ENCODE measurements around the gene FBXW2. TPM values are rescaled to one million over a fixed set of nuclear protein-coding genes. Genes with fewer than 3 reads are reported as not detected.

Gene FBXW2
- total and polyA plus RNA-seq, 2 donors (not counting 1 experiment from before 2014, with no cell fraction given), result 14.9 to 70.6 TPM

GRCh38 chr9:120713257-120714087, 79.7 kb downstream of the FBXW2 start:
- Mint-ChIP-seq H3K9me3 (ENCODE audit: insufficient read depth) (no peaks in the 10 kb centered on the region), H3K4me3 (peak overlapping the region; percentile 80), H3K4me1 (peaks cover 41% of the 10 kb centered on the region), H3K27me3 (no peaks in the 10 kb centered on the region), H3K27ac (peak overlapping the region; percentile 74)
- Histone ChIP-seq H3K27me3 (replicated peaks in 1 of 4; ENCODE audit: control extremely low read depth in 1 of 4, control insufficient read depth in 3 of 4, insufficient read depth in 4 of 4, low read length in 3 of 4) (no peaks in the 10 kb centered on the region), H3K4me2 (replicated peaks; ENCODE audit: low read depth, low read length, poor library complexity, severe bottlenecking) (peak overlapping the region; percentile 98), H3K36me3 (replicated peaks in 1 of 2; ENCODE audit: control extremely low read depth in 1 of 2, control insufficient read depth in 1 of 2, extremely low read depth in 1 of 2, insufficient read depth in 2 of 2, low read length in 1 of 2) (no peaks in the 10 kb centered on the region), H3K27ac (ENCODE audit: low read length in 2 of 2) (peak overlapping the region; percentile 43 to 72), H4K20me1 (ENCODE audit: control insufficient read depth, insufficient read depth, low read length, poor library complexity, severe bottlenecking) (no peaks in the 10 kb centered on the region), H3K4me3 (ENCODE audit: control extremely low read depth in 1 of 5, extremely low read depth in 1 of 5, insufficient read depth in 1 of 5, low read depth in 2 of 5, low read length in 4 of 5) (peak overlapping the region; percentile 56 to 81 (median 68)), H3K9me3 (ENCODE audit: control extremely low read depth in 1 of 3, control insufficient read depth in 2 of 3, insufficient read depth in 1 of 3, low read length in 2 of 3) (no peaks in the 10 kb centered on the region), H2AFZ (ENCODE audit: insufficient read depth, low read depth, low read length, poor library complexity, severe bottlenecking) (peak overlapping the region; percentile 96), H3K4me1 (ENCODE audit: control insufficient read depth in 2 of 2, insufficient read depth in 2 of 2, low read length in 2 of 2) (peaks cover 43 to 44% of the 10 kb centered on the region in 2 donors), H3K9ac (ENCODE audit: low read length) (peak overlapping the region; percentile 82), H3K79me2 (ENCODE audit: control insufficient read depth, insufficient read depth, low read length) (peaks cover 43% of the 10 kb centered on the region)
- WGBS (ENCODE audit: insufficient coverage), result under 1% methylated on average over 49 of the region's 50 CpGs
- no peak for TF ChIP-seq EZH2 (IDR thresholded peaks at IDR 0.05; ENCODE audit: borderline replicate concordance, insufficient read depth, low read depth, low read length, poor library complexity, severe bottlenecking)
- TF ChIP-seq CTCF (IDR thresholded peaks at IDR 0.05), result no peak
- ATAC-seq (ENCODE audit: low read depth) (no peak), DNase-seq (peak; percentile 54)
- CTCF ChIA-PET, result interaction anchor here (1.5 to 1.6 kb wide), 2 partner anchors 93 to 347 kb away, joined by 4 to 8 read pairs; no protein-coding TSS in a partner anchor
- POLR2A ChIA-PET, result no interaction called here
- intact Hi-C loops (cut with micrococcal nuclease), result loop anchor here (1.0 to 5.0 kb wide), 7 partner anchors 79 to 657 kb away; partner anchors contain the start of genes CDK5RAP2, CNTRL, FBXW2 and PSMD5
